Epithelial cell of esophagus (primary cell): ENCODE data around the gene RHOB.

ENCODE experiments used
- DNase-seq: peaks from one replicate; pipeline ENCODE4 v3.0.0; 2010; ENCODE audit warnings: low read depth
- H3K4me3 ChIP-seq: 2 replicates; pipeline ENCODE4 v1.5.1; 2011; ENCODE audit warnings: mild to moderate bottlenecking, low read length, control low read depth
- CTCF ChIP-seq: IDR thresholded peaks from 2 replicates; pipeline ENCODE4 v1.5.1; 2011; ENCODE audit warnings: low read depth, mild to moderate bottlenecking, low read length, control low read depth, inconsistent platforms; ENCODE audit not compliant: insufficient read depth; ENCODE audit errors: missing control alignments

The RHOB gene

GRCh38 chr2:20470211-20470610 lies 23.3 kb downstream of the RHOB start:
- DNase-seq = no peak
- TF ChIP-seq CTCF = no peak
- no peak overlapping the region for H3K4me3 ChIP-seq

GRCh38 chr2:20471148-20471547 lies 24.3 kb downstream of the RHOB start:
- TF ChIP-seq CTCF = no peak
- H3K4me3 ChIP-seq = no peak overlapping the region
- DNase-seq = no peak

- no peak overlapping the region for H3K4me3 ChIP-seq
- peak; percentile 61 for DNase-seq
- no peak for TF ChIP-seq CTCF
Measured at GRCh38 chr2:20471902-20472559, 25.2 kb downstream of the RHOB start.

- TF ChIP-seq CTCF = no peak
- no peak for DNase-seq
- no peak overlapping the region for H3K4me3 ChIP-seq
Measured at GRCh38 chr2:20472569-20472968, 25.7 kb downstream of the RHOB start.

GRCh38 chr2:20473128-20473527 lies 26.3 kb downstream of the RHOB start:
- DNase-seq = no peak
- H3K4me3 ChIP-seq = no peak overlapping the region
- TF ChIP-seq CTCF = no peak

GRCh38 chr2:20474757-20475566 lies 28.1 kb downstream of the RHOB start:
- H3K4me3 ChIP-seq = no peak overlapping the region
- no peak for TF ChIP-seq CTCF
- no peak for DNase-seq

GRCh38 chr2:20475567-20475952 lies 28.7 kb downstream of the RHOB start:
- DNase-seq = no peak
- no peak for TF ChIP-seq CTCF
- no peak overlapping the region for H3K4me3 ChIP-seq
